ENCODE results near the gene MTA1.

DNA sequence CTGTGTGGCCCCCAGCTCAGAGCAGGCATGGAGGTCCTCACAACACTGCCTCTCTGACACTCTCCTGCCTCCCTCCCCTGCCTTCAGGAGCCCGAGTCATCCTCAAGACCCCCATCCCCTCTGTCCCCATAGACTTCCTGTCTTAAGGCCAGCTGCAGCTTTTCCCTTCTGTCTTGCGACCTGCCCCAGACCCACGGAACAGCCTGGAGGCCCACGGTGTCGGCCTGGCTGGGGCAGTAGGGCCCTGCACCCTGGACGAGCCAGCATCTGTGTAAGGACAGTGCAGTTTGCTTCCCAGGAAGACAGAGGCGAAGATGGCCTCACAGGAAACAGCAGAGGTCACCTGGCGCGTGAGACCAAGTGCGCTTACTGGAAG, 81.1 kb downstream of the MTA1 start:
- TF ChIP-seq, protein P1, sequence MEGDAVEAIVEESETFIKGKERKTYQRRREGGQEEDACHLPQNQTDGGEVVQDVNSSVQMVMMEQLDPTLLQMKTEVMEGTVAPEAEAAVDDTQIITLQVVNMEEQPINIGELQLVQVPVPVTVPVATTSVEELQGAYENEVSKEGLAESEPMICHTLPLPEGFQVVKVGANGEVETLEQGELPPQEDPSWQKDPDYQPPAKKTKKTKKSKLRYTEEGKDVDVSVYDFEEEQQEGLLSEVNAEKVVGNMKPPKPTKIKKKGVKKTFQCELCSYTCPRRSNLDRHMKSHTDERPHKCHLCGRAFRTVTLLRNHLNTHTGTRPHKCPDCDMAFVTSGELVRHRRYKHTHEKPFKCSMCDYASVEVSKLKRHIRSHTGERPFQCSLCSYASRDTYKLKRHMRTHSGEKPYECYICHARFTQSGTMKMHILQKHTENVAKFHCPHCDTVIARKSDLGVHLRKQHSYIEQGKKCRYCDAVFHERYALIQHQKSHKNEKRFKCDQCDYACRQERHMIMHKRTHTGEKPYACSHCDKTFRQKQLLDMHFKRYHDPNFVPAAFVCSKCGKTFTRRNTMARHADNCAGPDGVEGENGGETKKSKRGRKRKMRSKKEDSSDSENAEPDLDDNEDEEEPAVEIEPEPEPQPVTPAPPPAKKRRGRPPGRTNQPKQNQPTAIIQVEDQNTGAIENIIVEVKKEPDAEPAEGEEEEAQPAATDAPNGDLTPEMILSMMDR (conservative IDR thresholded peaks at IDR 0.05 in 1 of 2, IDR thresholded peaks at IDR 0.05 in 1 of 2; ENCODE audit: extremely low read depth in 1 of 2, insufficient read depth in 1 of 2, low read depth in 1 of 2, low read length in 2 of 2) = no peak
- TF ChIP-seq EZH2 (IDR thresholded peaks at IDR 0.05; ENCODE audit: borderline replicate concordance, low read length) = no peak
